GM19193 (cell line): ENCODE measurements around the gene OLAH.
A peak's percentile ranks its signal among the peaks of the same experiment; 100 is the strongest.

Source experiments
- POLR2A ChIP-seq: IDR thresholded peaks from 4 replicates; pipeline ENCODE4 v1.6.1; 2011; ENCODE audit not compliant: insufficient read depth, insufficient read length; ENCODE audit errors: extremely low read depth

The OLAH gene

GRCh38 chr10:15068802-15069201 lies 25.1 kb downstream of the OLAH start:
- TF ChIP-seq POLR2A: no peak

- TF ChIP-seq POLR2A: no peak
Measured at GRCh38 chr10:15069230-15069629, 25.5 kb downstream of the OLAH start.

GRCh38 chr10:15072358-15072757 lies 28.6 kb downstream of the OLAH start:
- TF ChIP-seq POLR2A: no peak

- TF ChIP-seq POLR2A: no peak
Measured at GRCh38 chr10:15075421-15075820, 31.7 kb downstream of the OLAH start.

- no peak for TF ChIP-seq POLR2A
Measured at GRCh38 chr10:15083674-15084501, 40.1 kb downstream of the OLAH start.

- no peak for TF ChIP-seq POLR2A
Measured at GRCh38 chr10:15084502-15084922, 40.8 kb downstream of the OLAH start.

GRCh38 chr10:15088428-15089261 lies 44.9 kb downstream of the OLAH start, which contains the start of gene ACBD7:
Gene ACBD7 (minus strand): TSS chr10:15088776. CDS start chr10:15088728, 48 bp downstream.
- no peak for TF ChIP-seq POLR2A

- TF ChIP-seq POLR2A: no peak
Measured at GRCh38 chr10:15091418-15091817, 47.7 kb downstream of the OLAH start.

- TF ChIP-seq POLR2A: no peak
Measured at GRCh38 chr10:15092855-15093408, 49.2 kb downstream of the OLAH start.

- TF ChIP-seq POLR2A: no peak
Measured at GRCh38 chr10:15096661-15097010, 52.9 kb downstream of the OLAH start.

- peak; percentile 94 for TF ChIP-seq POLR2A
Measured at GRCh38 chr10:15097011-15097812, 53.5 kb downstream of the OLAH start, which contains the start of gene RPP38. Gene RPP38 (plus strand): TSS chr10:15097355. CDS start chr10:15103315, 5,960 bp downstream.

- no peak for TF ChIP-seq POLR2A
Measured at GRCh38 chr10:15099886-15100285, 56.1 kb downstream of the OLAH start.

- TF ChIP-seq POLR2A: no peak
Measured at GRCh38 chr10:15103513-15103912, 59.8 kb downstream of the OLAH start.

GRCh38 chr10:15106352-15107013 lies 62.7 kb downstream of the OLAH start:
- TF ChIP-seq POLR2A: no peak

GRCh38 chr10:15112657-15113056 lies 68.9 kb downstream of the OLAH start:
- no peak for TF ChIP-seq POLR2A

- no peak for TF ChIP-seq POLR2A
Measured at GRCh38 chr10:15113766-15114165, 70.0 kb downstream of the OLAH start.
